Forelimb muscle (tissue), 1 donor: Measurements from ENCODE around the gene LRRC3B. TPM values are rescaled to one million over a fixed set of nuclear protein-coding genes. Genes with fewer than 3 reads are reported as not detected.
A peak's percentile ranks its signal among the peaks of the same experiment; 100 is the strongest.
"Not testable (repeated sequence)": the region's sequence is repeated elsewhere in the genome, so short reads cannot be mapped to it uniquely, and the experiment has no call there.

Experiments used
- DNase-seq: peaks from one replicate; pipeline ENCODE4 v3.0.0-alpha.2; 2013; ENCODE audit warnings: low read depth
- polyA plus RNA-seq: library from polyadenylated mRNA; unstranded; fragments of 120-200 nt; gene quantifications from one replicate; pipeline ENCODE4 v1.2.1, GENCODE V29; 2013; ENCODE audit not compliant: insufficient read length

Gene LRRC3B
- 10.0 TPM for polyA plus RNA-seq

DNA sequence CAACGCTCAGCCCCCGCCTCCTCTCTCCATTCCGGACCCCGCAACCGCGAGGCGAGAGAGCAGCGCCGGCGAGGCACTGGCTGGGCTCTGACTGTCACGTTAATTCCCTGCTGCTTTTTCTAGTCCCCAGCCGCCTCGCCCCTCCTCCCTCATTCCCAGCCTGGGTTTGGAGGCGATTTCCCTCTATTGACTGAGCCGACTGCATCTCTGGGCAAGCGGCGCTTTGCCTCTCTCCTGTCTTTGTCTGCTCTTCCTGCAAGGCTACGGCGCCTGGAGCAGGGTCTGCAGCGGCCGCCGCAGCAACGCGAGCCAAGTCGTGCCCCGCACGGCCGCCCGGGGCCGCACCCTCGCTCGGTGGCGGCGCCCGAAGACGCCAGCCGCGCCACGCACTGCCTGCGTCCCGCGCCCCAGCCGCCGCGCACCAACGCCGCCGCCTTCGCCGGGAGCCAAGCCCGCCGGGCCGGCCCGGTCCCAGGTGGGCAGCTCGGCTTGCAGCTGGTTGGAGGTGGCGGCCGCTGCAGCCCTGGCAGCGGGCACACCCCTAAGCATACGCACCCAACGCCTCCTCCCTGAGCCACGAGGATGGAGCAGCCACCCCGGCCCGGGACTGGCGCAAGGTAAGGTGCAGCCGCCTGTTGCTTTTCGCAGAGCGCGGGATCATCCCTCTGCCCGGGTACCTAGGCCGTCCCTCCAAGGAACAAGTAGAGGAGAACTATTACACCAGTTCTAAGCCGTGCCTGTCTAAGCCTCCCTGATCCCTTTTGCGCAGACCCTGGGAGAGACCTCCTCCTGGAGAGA lies at the start of gene LRRC3B:
Gene LRRC3B, plus strand, starts transcription at position 152 of the 798 bp plus-strand sequence. CDS start 86,901 bp downstream, outside the sequence.
- no peak for DNase-seq

- no peak for DNase-seq
Measured at GRCh38 chr3:26574766-26575165, 47.8 kb upstream of the LRRC3B start.

DNA sequence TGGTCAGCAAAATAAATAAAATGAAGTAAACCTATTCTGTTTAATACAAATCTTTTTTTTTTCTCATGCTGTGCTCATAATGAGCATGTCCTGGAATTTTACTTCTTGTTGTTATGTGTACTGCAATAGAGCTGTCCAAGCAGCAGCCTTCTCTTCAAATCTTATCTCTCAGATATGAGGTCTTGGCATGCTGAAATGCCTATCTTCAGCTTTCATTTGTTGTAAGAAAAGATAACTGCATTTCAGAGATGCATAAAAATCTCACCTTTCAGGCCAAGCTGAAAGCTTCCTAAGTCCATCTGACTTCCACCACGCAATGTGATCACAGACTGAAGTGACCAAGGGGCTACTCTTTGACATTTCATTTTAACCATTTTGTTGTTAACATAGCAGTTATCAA lies 43.5 kb upstream of the LRRC3B start:
- DNase-seq, result no peak

- no peak for DNase-seq
Measured at GRCh38 chr3:26587571-26587970, 35.0 kb upstream of the LRRC3B start.

DNA sequence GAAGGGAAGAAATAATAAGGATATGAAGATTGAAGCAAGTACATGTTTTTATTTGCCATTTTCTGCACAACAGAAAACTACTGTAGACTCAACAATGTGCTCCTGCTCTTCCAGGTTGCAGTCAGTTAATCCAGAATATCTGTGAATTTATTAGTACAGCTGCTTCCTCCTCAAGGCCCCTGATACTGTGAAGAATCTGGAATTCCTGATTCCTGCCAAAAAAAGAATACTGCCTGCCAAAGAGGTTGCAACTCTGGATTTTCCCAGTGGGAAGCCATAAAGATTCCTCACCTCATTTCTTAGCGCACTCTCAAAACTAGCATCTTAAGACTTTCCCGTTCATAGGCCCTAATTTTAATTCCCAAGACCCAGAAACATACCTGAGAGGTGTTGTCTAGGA lies 33.6 kb upstream of the LRRC3B start:
- DNase-seq, result peak; percentile 62

GRCh38 chr3:26589678-26590077 lies 32.9 kb upstream of the LRRC3B start:
- no peak for DNase-seq

- DNase-seq, result no peak
Measured at GRCh38 chr3:26590919-26591484, 31.6 kb upstream of the LRRC3B start.

DNA sequence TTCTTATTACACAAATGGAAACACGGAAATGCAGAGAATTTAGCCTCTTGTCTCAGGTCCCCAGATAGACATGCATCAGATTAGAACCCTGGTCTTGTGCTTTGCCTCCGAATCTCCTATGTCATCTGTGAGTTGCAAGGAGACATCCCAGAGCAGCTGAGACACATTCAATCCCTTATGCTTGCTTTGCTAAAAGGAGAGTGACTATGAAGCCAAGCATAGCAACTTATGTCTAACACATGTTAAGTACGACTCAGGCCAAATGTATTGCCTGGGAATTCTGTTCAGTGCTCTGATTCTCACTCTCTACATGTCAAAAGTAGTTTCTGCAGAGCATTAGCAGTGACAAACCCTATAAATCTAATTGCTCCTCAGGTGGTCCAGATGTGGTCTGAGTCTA lies 30.6 kb upstream of the LRRC3B start:
- DNase-seq, result peak; percentile 83

GRCh38 chr3:26592451-26592850 lies 30.1 kb upstream of the LRRC3B start:
- DNase-seq, result peak; percentile 45

- no peak for DNase-seq
Measured at GRCh38 chr3:26596335-26596734, 26.2 kb upstream of the LRRC3B start.

GRCh38 chr3:26603311-26603710 lies 19.3 kb upstream of the LRRC3B start:
- DNase-seq, result not testable (repeated sequence)

DNA sequence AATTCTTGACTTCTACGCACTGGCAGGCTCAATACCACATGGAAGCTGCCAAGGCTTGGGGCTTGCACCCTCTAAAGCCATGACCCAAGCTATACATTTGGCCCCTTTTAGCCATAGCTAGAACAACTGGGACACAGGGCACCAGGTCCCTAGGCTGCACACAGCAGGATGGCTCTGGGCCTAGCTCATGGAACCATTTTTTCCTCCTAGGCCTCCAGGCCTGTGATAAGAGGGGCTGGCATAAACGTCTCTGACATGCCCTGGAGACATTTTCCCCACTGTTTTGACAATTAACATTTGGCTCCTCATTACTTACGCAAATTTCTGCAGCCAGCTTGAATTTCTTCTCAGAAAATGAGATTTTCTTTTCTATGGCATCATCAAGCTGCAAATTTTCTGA lies 18.8 kb upstream of the LRRC3B start:
- not testable (repeated sequence) for DNase-seq

- DNase-seq, result no peak
Measured at GRCh38 chr3:26614006-26614685, 8.4 kb upstream of the LRRC3B start.

DNA sequence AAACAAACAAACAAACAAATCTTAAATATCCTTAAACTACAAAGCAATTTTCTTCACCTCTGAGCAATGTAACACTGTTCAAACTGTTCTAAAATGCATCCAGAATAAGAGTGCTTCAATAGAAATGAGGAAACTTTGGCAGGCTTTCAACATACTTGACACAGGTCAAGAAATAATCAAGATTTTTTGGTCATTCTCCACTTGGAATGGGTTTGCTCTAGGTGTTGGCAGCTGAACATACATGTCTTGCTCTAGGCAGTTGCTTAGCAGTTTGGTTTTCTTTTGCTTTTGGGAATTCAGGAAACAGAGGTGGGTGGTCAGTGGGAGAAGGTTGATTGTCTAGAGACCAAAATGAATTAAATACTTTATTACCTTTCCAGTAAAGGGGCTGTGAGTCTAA lies 1.4 kb upstream of the LRRC3B start:
- no peak for DNase-seq

DNA sequence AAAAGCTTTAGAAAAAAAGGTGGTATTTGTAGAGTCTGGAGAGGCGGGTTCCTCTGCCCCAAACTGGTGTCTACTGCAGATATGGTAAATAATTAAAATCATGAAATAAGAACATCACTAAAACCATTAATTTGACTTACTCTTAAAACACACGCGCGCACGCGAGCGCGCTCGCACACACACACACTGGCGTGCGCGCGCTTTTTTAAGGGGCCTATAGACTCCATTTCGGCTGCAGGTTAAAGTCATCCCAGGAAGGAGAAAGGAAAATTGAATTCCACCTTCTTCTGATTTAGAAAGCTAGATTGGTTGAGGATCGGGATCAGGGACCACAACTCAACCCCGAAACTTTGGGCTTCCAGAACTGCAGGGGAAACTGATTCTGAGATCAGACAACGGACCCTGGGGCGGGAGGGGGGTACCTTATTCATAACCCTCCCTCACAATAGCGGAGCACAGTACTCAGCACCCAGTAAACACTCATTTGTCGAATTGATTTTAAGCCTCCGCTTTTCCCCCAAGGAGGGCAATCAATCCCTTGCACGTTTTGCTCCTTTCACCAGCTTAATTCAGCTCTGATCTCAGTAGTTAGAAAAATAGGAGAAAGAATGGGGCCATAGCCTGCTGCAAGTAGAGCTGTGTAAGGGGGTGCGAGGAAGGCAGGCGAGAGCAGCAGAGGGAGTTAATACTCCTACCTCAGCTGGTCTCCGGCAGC lies 509 bp upstream of the LRRC3B start:
- DNase-seq, result no peak

DNA sequence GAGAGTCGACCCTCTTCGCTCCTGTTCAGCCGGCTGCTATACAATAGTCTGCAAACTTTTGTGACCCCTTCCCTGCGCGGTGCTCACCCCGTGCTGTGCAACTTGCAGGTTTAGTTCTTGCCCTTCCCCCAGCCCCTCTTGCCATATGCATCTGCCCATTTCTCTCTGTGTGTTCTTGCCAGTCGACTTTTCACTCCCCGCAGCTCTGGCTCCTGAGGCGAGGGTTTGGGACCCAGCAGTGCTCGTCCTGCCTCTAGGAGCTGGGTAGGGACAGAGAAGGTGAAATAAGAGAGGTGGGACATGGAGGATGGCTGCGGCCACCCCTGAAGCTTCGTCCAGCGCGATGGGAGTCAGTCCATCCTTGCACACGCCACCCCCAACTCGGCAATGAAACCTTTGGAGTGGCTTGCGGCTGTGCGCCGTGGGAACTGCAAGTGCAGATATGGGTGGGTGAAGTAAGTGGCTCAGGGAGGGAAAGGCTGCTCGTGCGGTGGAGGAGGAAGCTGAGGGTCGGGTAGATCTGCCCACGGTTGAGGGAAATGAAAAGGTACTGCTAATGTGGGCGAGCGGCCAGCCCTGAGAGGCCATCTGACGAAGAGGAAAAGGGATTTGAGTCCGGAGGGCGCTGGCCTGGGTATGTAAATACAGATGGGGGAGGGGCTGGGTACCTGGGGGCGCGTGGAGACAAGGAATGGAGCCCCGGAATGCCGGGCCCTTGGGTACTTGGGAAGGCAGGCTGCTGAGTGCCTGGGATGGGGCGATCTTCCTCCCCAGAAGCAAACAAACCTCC lies 1.0 kb downstream of the LRRC3B start:
- DNase-seq, result no peak

DNA sequence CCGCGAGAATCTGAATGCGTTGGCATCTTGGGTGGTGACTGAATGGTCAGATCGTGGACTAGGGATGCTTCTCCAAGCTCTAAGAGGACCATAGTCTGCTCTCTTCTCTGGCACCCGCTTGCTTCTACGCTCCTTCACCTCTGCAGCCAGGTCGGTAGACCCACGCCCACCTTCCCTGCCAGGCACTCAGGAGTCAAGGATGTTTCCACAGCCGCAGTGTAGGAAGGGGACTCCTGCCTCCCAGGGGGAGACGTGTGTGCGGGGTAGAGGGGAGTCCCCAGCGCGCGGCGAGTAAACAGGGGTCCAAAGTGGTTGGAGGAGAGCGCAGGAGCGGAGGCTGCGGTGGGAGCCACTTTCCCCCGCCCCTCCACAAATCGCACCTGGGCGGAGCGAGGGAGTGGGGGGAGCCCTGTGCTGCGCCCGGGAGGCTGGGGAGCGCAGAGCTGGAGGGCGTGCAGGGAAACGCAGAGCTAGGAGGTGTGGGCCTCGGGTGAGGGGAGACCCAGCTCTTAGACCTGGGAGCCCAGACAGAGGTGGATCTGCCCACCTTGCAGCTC lies 1.7 kb downstream of the LRRC3B start:
- no peak for DNase-seq

GRCh38 chr3:26625187-26625586 lies 2.6 kb downstream of the LRRC3B start:
- no peak for DNase-seq

DNA sequence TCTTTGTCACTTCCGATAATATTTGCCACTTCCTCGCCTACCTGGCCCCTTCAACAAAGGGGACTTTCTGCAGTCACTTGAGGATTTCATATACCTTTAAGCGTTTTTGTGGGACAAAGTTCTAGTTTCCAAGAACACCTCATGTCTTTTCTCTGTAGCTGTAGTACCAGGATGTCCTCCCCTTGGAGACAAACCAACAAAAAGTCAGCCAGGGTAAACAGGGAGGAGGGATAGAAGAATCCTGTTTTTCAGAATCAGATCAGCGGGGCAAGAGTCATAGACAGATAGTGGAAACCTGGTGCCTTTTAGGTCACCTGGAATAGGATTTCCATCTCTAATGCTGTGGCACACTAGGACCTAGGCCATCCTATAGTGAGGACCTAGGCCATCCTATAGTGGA lies 4.5 kb downstream of the LRRC3B start:
- DNase-seq, result no peak

- no peak for DNase-seq
Measured at GRCh38 chr3:26628915-26629314, 6.3 kb downstream of the LRRC3B start.
